ENCODE data around the gene CDH23. TPM values are rescaled to one million over a fixed set of nuclear protein-coding genes. Genes with fewer than 3 reads are reported as not detected.
A peak's percentile ranks its signal among the peaks of the same experiment; 100 is the strongest.

CDH23 gene
- total and polyA plus RNA-seq, 4 experiments from 2014 or later: 1.8 to 5.4 (median 3.6) TPM

- Histone ChIP-seq H3K4me3 (ENCODE audit: low read length in 2 of 2) (peak overlapping the region; percentile 84 to 95), H3K27ac (ENCODE audit: low read depth, low read length) (peak overlapping the region; percentile 93), H3K36me3 (ENCODE audit: insufficient read depth, low read length) (peaks cover 7% of the 10 kb centered on the region), H3K9me3 (ENCODE audit: control insufficient read depth in 1 of 2, low read length in 2 of 2) (no peaks in the 10 kb centered on the region), H3K4me1 (ENCODE audit: insufficient read depth, low read length) (peaks cover 84% of the 10 kb centered on the region), H3K27me3 (ENCODE audit: insufficient read depth, low read length) (no peaks in the 10 kb centered on the region)
- ChIA-PET POLR2A (ENCODE audit: partially characterized antibody) (interaction anchor here (0.8 to 18.5 kb wide), 9 partner anchors 25 to 395 kb away, joined by 3 to 1035 read pairs (median 38); partner anchors contain the start of gene PSAP), CTCF (ENCODE audit: partially characterized antibody) (interaction anchor here (1.0 to 16.3 kb wide), 14 partner anchors 9 to 277 kb away, joined by 3 to 379 read pairs (median 22); partner anchors contain the start of gene C10orf105)
- Mint-ChIP-seq H3K4me3 (peak overlapping the region; percentile 95 to 97 (median 95)), H3K4me1 (peaks cover 55 to 91% (median 69%) of the 10 kb centered on the region in 4 donors), H3K27me3 (no peaks in the 10 kb centered on the region), H3K36me3 (peaks cover 35 to 48% of the 10 kb centered on the region in 2 donors), H3K9me3 (peaks cover 0 to 2% (median 0%) of the 10 kb centered on the region in 8 donors), H3K27ac (peak overlapping the region; percentile 92 to 99 (median 95))
- peak in 1 of 5 donors; percentile 82 for DNase-seq
- intact Hi-C loops (cut with micrococcal nuclease): loop anchor here (2.0 to 10.0 kb wide), 2 partner anchors 387 to 957 kb away; partner anchors contain the start of gene SGPL1
Observed at GRCh38 chr10:71771821-71772617, 375.3 kb downstream of the CDH23 start.

DNA sequence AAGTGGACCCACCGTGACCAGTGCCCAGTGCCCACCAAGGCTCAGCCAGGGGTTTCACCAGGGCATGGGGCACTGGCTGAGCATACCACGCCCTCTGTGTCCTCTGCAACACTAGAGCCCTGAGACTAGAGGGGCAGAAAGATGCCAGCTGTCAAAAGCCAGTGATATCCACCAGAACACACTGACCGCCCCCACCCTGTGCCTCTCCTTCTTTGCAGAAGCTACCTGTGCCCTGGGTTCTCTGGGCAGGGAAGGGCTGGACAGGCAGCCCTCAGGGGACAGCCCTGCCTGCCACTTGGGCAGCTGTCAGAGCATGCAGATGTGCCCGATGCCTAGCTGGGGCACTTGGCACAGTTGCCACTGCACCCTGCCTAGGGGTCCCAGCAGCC lies 376.1 kb downstream of the CDH23 start:
- peaks cover 76% of the 10 kb centered on the region for H3K4me1 ChIP-seq (ENCODE audit: insufficient read depth, low read length)
- H3K27ac Mint-ChIP-seq: peak overlapping the region; percentile 92 to 99 (median 95)
- peaks cover 7% of the 10 kb centered on the region for H3K36me3 ChIP-seq (ENCODE audit: insufficient read depth, low read length)
- ChIA-PET POLR2A (ENCODE audit: partially characterized antibody) (interaction anchor here (0.8 to 18.5 kb wide), 13 partner anchors 8 to 453 kb away, joined by 3 to 1035 read pairs (median 11); partner anchors contain the start of genes PSAP and SLC29A3), CTCF (ENCODE audit: partially characterized antibody) (interaction anchor here (1.0 to 16.3 kb wide), 18 partner anchors 10 to 454 kb away, joined by 3 to 379 read pairs (median 12); partner anchors contain the start of genes C10orf105 and SLC29A3)
- H3K4me3 ChIP-seq (ENCODE audit: low read length in 2 of 2): peak overlapping the region; percentile 84 to 95
- no peaks in the 10 kb centered on the region for H3K9me3 Mint-ChIP-seq
- peaks cover 48 to 87% (median 65%) of the 10 kb centered on the region in 4 donors for H3K4me1 Mint-ChIP-seq
- H3K36me3 Mint-ChIP-seq: peaks cover 31 to 41% of the 10 kb centered on the region in 2 donors
- H3K27me3 ChIP-seq (ENCODE audit: insufficient read depth, low read length): no peaks in the 10 kb centered on the region
- no peaks in the 10 kb centered on the region for H3K9me3 ChIP-seq (ENCODE audit: control insufficient read depth in 1 of 2, low read length in 2 of 2)
- no peaks in the 10 kb centered on the region for H3K27me3 Mint-ChIP-seq
- H3K4me3 Mint-ChIP-seq: peak overlapping the region; percentile 95 to 97 (median 95)
- peak overlapping the region; percentile 93 for H3K27ac ChIP-seq (ENCODE audit: low read depth, low read length)
- intact Hi-C loops (cut with micrococcal nuclease): loop anchor here (1.0 to 10.0 kb wide), 5 partner anchors 25 to 958 kb away; partner anchors contain the start of gene SGPL1
- DNase-seq: no peak

DNA sequence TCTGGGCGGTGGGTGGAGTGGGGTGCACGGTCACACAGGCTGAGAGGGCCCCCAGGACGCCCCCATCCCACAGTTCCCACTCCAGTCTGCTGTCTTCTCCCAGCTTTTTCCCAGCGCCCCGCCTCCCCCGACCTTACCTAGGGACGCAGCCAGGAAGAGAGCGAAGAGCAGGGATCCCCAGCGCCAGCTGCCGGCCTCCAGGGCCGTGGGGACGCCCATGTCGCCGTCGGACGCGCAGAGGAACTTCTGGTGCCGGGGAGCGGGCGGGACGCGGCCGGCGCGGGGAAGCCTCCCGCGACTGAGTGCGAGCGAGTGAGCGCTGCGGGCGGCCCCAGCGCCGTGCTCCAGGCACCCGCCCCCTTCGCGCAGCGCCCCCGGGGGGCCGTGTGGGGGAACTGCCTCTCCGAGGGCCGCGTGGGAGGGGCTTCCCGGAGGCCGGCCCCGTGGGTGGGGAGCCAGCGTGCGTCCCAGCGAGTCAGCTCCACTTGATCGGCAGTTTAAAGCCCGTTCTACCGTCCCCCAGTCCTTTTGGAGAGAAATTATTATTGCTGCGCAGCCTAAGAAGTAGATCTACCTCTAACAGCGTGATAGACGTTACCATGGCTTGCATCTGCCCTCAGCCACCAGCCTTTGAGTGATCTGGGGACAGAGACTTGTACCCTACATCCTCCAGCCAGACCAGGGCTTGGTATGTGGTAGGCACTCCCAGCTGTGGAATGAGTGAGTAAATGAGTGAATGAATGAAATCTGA lies 376.7 kb downstream of the CDH23 start, which contains the start of gene VSIR:
Gene VSIR, minus strand, starts transcription at position 300 of the 751 bp plus-strand sequence. Its CDS starts 81 bp downstream, at position 219.
- Histone ChIP-seq H3K36me3 (ENCODE audit: insufficient read depth, low read length) (peaks cover 7% of the 10 kb centered on the region), H3K4me1 (ENCODE audit: insufficient read depth, low read length) (peaks cover 70% of the 10 kb centered on the region), H3K9me3 (ENCODE audit: control insufficient read depth in 1 of 2, low read length in 2 of 2) (no peaks in the 10 kb centered on the region), H3K27me3 (ENCODE audit: insufficient read depth, low read length) (no peaks in the 10 kb centered on the region), H3K4me3 (ENCODE audit: low read length in 2 of 2) (peak within 1 kb of the TSS; percentile 84 to 95), H3K27ac (ENCODE audit: low read depth, low read length) (peak within 1 kb of the TSS; percentile 93)
- Mint-ChIP-seq H3K9me3 (no peaks in the 10 kb centered on the region), H3K4me3 (peak within 1 kb of the TSS; percentile 95 to 97 (median 95)), H3K27ac (peak within 1 kb of the TSS; percentile 94 to 99 (median 96)), H3K27me3 (no peaks in the 10 kb centered on the region), H3K4me1 (peaks cover 42 to 82% (median 60%) of the 10 kb centered on the region in 4 donors), H3K36me3 (peaks cover 30 to 37% of the 10 kb centered on the region in 2 donors)
- DNase-seq: peak; percentile 90 to 99 (median 94)
- ChIA-PET POLR2A (ENCODE audit: partially characterized antibody) (interaction anchor here (0.7 to 18.5 kb wide), 16 partner anchors 9 to 454 kb away, joined by 3 to 1035 read pairs (median 8); partner anchors contain the start of genes PSAP and SLC29A3), CTCF (ENCODE audit: partially characterized antibody) (interaction anchor here (0.5 to 16.3 kb wide), 23 partner anchors 10 to 458 kb away, joined by 3 to 379 read pairs (median 8); partner anchors contain the start of genes C10orf105 and SLC29A3)
- intact Hi-C loops (cut with micrococcal nuclease): loop anchor here (1.0 to 10.0 kb wide), 5 partner anchors 25 to 959 kb away; partner anchors contain the start of gene SGPL1

GRCh38 chr10:71774916-71775702 lies 378.4 kb downstream of the CDH23 start:
- intact Hi-C loops (cut with micrococcal nuclease): loop anchor here (10.0 kb wide), 1 partner anchor 960 kb away; the partner anchor contains the start of gene SGPL1
- H3K4me1 Mint-ChIP-seq: peaks cover 30 to 65% (median 47%) of the 10 kb centered on the region in 4 donors
- DNase-seq: no peak

DNA sequence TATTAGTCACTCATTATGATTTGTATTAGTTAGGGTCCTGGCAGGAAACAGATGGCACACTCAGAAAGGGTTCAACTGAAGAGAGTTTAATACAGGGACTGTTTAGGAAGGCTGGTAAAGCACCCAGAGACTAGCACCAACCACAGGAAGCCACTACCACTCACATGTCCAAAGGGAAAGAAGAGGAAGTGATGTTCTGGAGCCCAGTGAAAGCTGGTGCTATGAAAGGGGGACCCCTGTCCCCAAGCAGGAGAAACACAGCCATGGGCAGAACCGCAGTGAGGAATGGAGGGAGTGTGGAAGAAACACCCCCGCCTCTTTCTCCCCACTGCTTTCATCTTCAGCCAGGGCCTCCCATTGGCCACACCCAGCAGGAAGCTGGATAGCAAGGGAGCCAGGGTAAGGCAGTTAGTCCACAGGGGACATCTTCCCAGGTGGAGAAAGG lies 379.8 kb downstream of the CDH23 start:
- DNase-seq: no peak
- Histone ChIP-seq H3K4me1 (ENCODE audit: insufficient read depth, low read length) (peaks cover 43% of the 10 kb centered on the region), H3K27ac (ENCODE audit: low read depth, low read length) (no peak overlapping the region), H3K4me3 (ENCODE audit: low read length in 2 of 2) (no peak overlapping the region), H3K36me3 (ENCODE audit: insufficient read depth, low read length) (no peaks in the 10 kb centered on the region), H3K27me3 (ENCODE audit: insufficient read depth, low read length) (no peaks in the 10 kb centered on the region), H3K9me3 (ENCODE audit: control insufficient read depth in 1 of 2, low read length in 2 of 2) (no peaks in the 10 kb centered on the region)
- ChIA-PET CTCF (ENCODE audit: partially characterized antibody) (interaction anchor here (1.1 to 16.3 kb wide), 5 partner anchors 35 to 139 kb away, joined by 3 to 379 read pairs (median 64); no protein-coding TSS in a partner anchor), POLR2A (ENCODE audit: partially characterized antibody) (interaction anchor here (18.0 to 18.5 kb wide), 2 partner anchors 29 to 49 kb away, joined by 444 to 1035 read pairs; no protein-coding TSS in a partner anchor)
- H3K4me1 Mint-ChIP-seq: peaks cover 24 to 51% (median 38%) of the 10 kb centered on the region in 4 donors
- peaks cover 9 to 12% of the 10 kb centered on the region in 2 donors for H3K36me3 Mint-ChIP-seq
- intact Hi-C loops (cut with micrococcal nuclease): loop anchor here (10.0 kb wide), 1 partner anchor 962 kb away; the partner anchor contains the start of gene SGPL1
- peak overlapping the region in 5 of 7 donors; percentile 63 to 99 (median 79) for H3K27ac Mint-ChIP-seq
- no peaks in the 10 kb centered on the region for H3K27me3 Mint-ChIP-seq
- peak overlapping the region in 4 of 8 donors; percentile 17 to 56 (median 37) for H3K4me3 Mint-ChIP-seq
- H3K9me3 Mint-ChIP-seq: no peaks in the 10 kb centered on the region

More at GRCh38 chr10:71774916-71775702, 378.4 kb downstream of the CDH23 start:
- no peaks in the 10 kb centered on the region for H3K36me3 ChIP-seq (ENCODE audit: insufficient read depth, low read length)
- Mint-ChIP-seq H3K36me3 (peaks cover 16 to 24% of the 10 kb centered on the region in 2 donors), H3K27me3 (no peaks in the 10 kb centered on the region), H3K4me3 (peak overlapping the region in 7 of 8 donors; percentile 39 to 96 (median 81)), H3K27ac (peak overlapping the region; percentile 79 to 99 (median 90)), H3K9me3 (no peaks in the 10 kb centered on the region)
- ChIA-PET CTCF (ENCODE audit: partially characterized antibody) (interaction anchor here (2.6 to 16.3 kb wide), 9 partner anchors 12 to 456 kb away, joined by 8 to 379 read pairs (median 46); partner anchors contain the start of gene SLC29A3), POLR2A (ENCODE audit: partially characterized antibody) (interaction anchor here (1.0 to 18.5 kb wide), 7 partner anchors 13 to 116 kb away, joined by 3 to 1035 read pairs (median 4); partner anchors contain the start of gene PSAP)
- no peaks in the 10 kb centered on the region for H3K27me3 ChIP-seq (ENCODE audit: insufficient read depth, low read length)
- peaks cover 56% of the 10 kb centered on the region for H3K4me1 ChIP-seq (ENCODE audit: insufficient read depth, low read length)
- H3K27ac ChIP-seq (ENCODE audit: low read depth, low read length): no peak overlapping the region
- H3K9me3 ChIP-seq (ENCODE audit: control insufficient read depth in 1 of 2, low read length in 2 of 2): no peaks in the 10 kb centered on the region
- H3K4me3 ChIP-seq (ENCODE audit: low read length in 2 of 2): no peak overlapping the region

All from CD4-positive, alpha-beta memory T cell (primary cell).